Left ventricle myocardium inferior (tissue), 1 donor: Measurements from ENCODE around the gene FKBP5. TPM values are rescaled to one million over a fixed set of nuclear protein-coding genes. Genes with fewer than 3 reads are reported as not detected.

Source experiments
- DNase-seq: peaks from one replicate; pipeline ENCODE4 v3.0.0-alpha.2; 2020
- H3K27ac ChIP-seq: fragments of 200-600 bp; replicated peaks from 2 replicates; pipeline ENCODE4 v1.8.0; 2021
- H3K27me3 ChIP-seq: fragments of 200-600 bp; 2 replicates; pipeline ENCODE4 v1.8.0; 2021; ENCODE audit warnings: low read depth
- H3K36me3 ChIP-seq: fragments of 200-600 bp; 2 replicates; pipeline ENCODE4 v1.8.0; 2021
- H3K4me1 ChIP-seq: fragments of 200-600 bp; 2 replicates; pipeline ENCODE4 v1.8.0; 2021
- H3K4me3 ChIP-seq: fragments of 200-600 bp; 2 replicates; pipeline ENCODE4 v1.8.0; 2021; ENCODE audit warnings: mild to moderate bottlenecking, moderate library complexity
- H3K9me3 ChIP-seq: fragments of 200-600 bp; replicated peaks from 2 replicates; pipeline ENCODE4 v1.8.0; 2021
- CTCF ChIP-seq: fragments of 200-600 bp; IDR thresholded peaks from 2 replicates; pipeline ENCODE4 v1.8.0; 2021; ENCODE audit warnings: antibody characterized with exemption, mild to moderate bottlenecking, borderline replicate concordance
- intact Hi-C: fragments of 100-400 bp; cut with micrococcal nuclease; formaldehyde crosslinking; loops from one replicate; pipeline ENCODE4 v1.11.0; 2022
- total RNA-seq: library from RNA; stranded (reverse); fragmentation: NEBNext Ultra II Directional; extraction: Animal tissue kit (Norgen Biotek cat#: 25700); gene quantifications from one replicate; pipeline ENCODE4 v1.2.1, GENCODE V29; 2021
- donor health status: DM: no; HTN: yes; CAD: no; lungs with severe emphysema.

FKBP5 gene
- total RNA-seq, 1 donor from 2014 or later: 101 TPM

GRCh38 chr6:35585658-35586057 is 103.1 kb downstream of the FKBP5 start:
- intact Hi-C loops: no loop called here
- Histone ChIP-seq H3K4me1 (peaks cover 72% of the 10 kb centered on the region), H3K36me3 (peaks cover 76% of the 10 kb centered on the region), H3K27ac (peak overlapping the region; percentile 72), H3K9me3 (no peaks in the 10 kb centered on the region), H3K27me3 (no peaks in the 10 kb centered on the region), H3K4me3 (no peak overlapping the region)
- no peak for TF ChIP-seq CTCF
- DNase-seq: no peak

- Histone ChIP-seq H3K27me3 (no peaks in the 10 kb centered on the region), H3K9me3 (no peaks in the 10 kb centered on the region), H3K4me1 (peaks cover 57% of the 10 kb centered on the region), H3K27ac (peak overlapping the region; percentile 72), H3K4me3 (no peak overlapping the region), H3K36me3 (peaks cover 82% of the 10 kb centered on the region)
- intact Hi-C loops: loop anchor here (1.0 to 5.0 kb wide), 2 partner anchors 103 to 153 kb away; partner anchors contain the start of genes ARMC12 and FKBP5
- no peak for DNase-seq
- peak; percentile 85 for TF ChIP-seq CTCF
Measured at GRCh38 chr6:35583893-35584688, 104.6 kb downstream of the FKBP5 start.

GRCh38 chr6:35582315-35582714 is 106.4 kb downstream of the FKBP5 start:
- TF ChIP-seq CTCF: no peak
- Histone ChIP-seq H3K27me3 (no peaks in the 10 kb centered on the region), H3K36me3 (peaks cover 88% of the 10 kb centered on the region), H3K27ac (no peak overlapping the region), H3K4me1 (peaks cover 39% of the 10 kb centered on the region), H3K9me3 (no peaks in the 10 kb centered on the region), H3K4me3 (no peak overlapping the region)
- intact Hi-C loops: loop anchor here (5.0 kb wide), 1 partner anchor 105 kb away; the partner anchor contains the start of gene FKBP5
- no peak for DNase-seq

GRCh38 chr6:35581633-35582032 is 107.1 kb downstream of the FKBP5 start:
- no peak for TF ChIP-seq CTCF
- Histone ChIP-seq H3K9me3 (no peaks in the 10 kb centered on the region), H3K4me3 (no peak overlapping the region), H3K27ac (no peak overlapping the region), H3K36me3 (peaks cover 88% of the 10 kb centered on the region), H3K27me3 (no peaks in the 10 kb centered on the region), H3K4me1 (peaks cover 33% of the 10 kb centered on the region)
- DNase-seq: no peak
- intact Hi-C loops: loop anchor here (5.0 kb wide), 1 partner anchor 106 kb away; the partner anchor contains the start of gene FKBP5

- Histone ChIP-seq H3K4me1 (peaks cover 25% of the 10 kb centered on the region), H3K9me3 (no peaks in the 10 kb centered on the region), H3K27me3 (no peaks in the 10 kb centered on the region), H3K4me3 (no peak overlapping the region), H3K36me3 (peaks cover 88% of the 10 kb centered on the region), H3K27ac (no peak overlapping the region)
- DNase-seq: no peak
- TF ChIP-seq CTCF: no peak
- intact Hi-C loops: loop anchor here (5.0 kb wide), 1 partner anchor 106 kb away; the partner anchor contains the start of gene FKBP5
Measured at GRCh38 chr6:35580836-35581235, 107.9 kb downstream of the FKBP5 start.
